MM.1S (cell line): ENCODE data around the gene FRMD6.

Experiments used
- DNase-seq: peaks from one replicate; pipeline ENCODE4 v3.0.0-alpha.2; 2015
- H2AFZ ChIP-seq: fragments of 300-600 bp; sonication (generic); 2 replicates; pipeline ENCODE4 v1.6.0; 2016; ENCODE audit warnings: antibody characterized with exemption, low read length
- H3F3A ChIP-seq: fragments of 300-600 bp; sonication (generic); 2 replicates; pipeline ENCODE4 v1.6.1; 2016; ENCODE audit warnings: mild to moderate bottlenecking, antibody characterized with exemption, low read length, moderate library complexity, mixed read lengths; ENCODE audit not compliant: insufficient read depth
- H3K27ac ChIP-seq: fragments of 300-600 bp; sonication (generic); 2 replicates; pipeline ENCODE4 v1.5.1; 2016; ENCODE audit warnings: mild to moderate bottlenecking, low read length
- H3K27me3 ChIP-seq: fragments of 300-600 bp; sonication (generic); replicated peaks from 2 replicates; pipeline ENCODE4 v1.6.0; 2016; ENCODE audit warnings: low read length; ENCODE audit not compliant: insufficient read depth
- H3K36me3 ChIP-seq: fragments of 300-600 bp; sonication (generic); replicated peaks from 2 replicates; pipeline ENCODE4 v1.6.1; 2016; ENCODE audit warnings: mild to moderate bottlenecking, low read length, mixed read lengths; ENCODE audit not compliant: insufficient read depth
- H3K4me1 ChIP-seq: fragments of 300-600 bp; sonication (generic); 2 replicates; pipeline ENCODE4 v1.6.1; 2016; ENCODE audit warnings: low read length, mixed read lengths
- H3K4me2 ChIP-seq: fragments of 300-600 bp; sonication (generic); 2 replicates; pipeline ENCODE4 v1.6.0; 2016; ENCODE audit warnings: low read depth, low read length
- H3K4me3 ChIP-seq: fragments of 300-600 bp; sonication (generic); 2 replicates; pipeline ENCODE4 v1.5.1; 2016; ENCODE audit warnings: low read length, mixed read lengths
- H3K79me2 ChIP-seq: fragments of 300-600 bp; sonication (generic); 2 replicates; pipeline ENCODE4 v1.6.1; 2016; ENCODE audit warnings: mixed run types, low read length, mixed read lengths
- H3K9ac ChIP-seq: fragments of 300-600 bp; sonication (generic); 2 replicates; pipeline ENCODE4 v1.6.1; 2016; ENCODE audit warnings: low read length, mixed read lengths
- H3K9me2 ChIP-seq: fragments of 300-600 bp; sonication (generic); replicated peaks from 2 replicates; pipeline ENCODE4 v1.6.1; 2016; ENCODE audit warnings: mild to moderate bottlenecking, low read length, mixed read lengths; ENCODE audit not compliant: insufficient read depth
- H3K9me3 ChIP-seq: fragments of 300-600 bp; sonication (generic); replicated peaks from 2 replicates; pipeline ENCODE4 v1.6.1; 2016; ENCODE audit warnings: mild to moderate bottlenecking, low read length, mixed read lengths; ENCODE audit not compliant: insufficient read depth
- H4K20me1 ChIP-seq: fragments of 300-600 bp; sonication (generic); 2 replicates; pipeline ENCODE4 v1.6.1; 2016; ENCODE audit warnings: mild to moderate bottlenecking, low read length, moderate library complexity, mixed read lengths; ENCODE audit not compliant: insufficient read depth
- EZH2 ChIP-seq: fragments of 300-600 bp; sonication (generic); optimal IDR thresholded peaks from 2 replicates; pipeline ENCODE3; 2017; ENCODE audit warnings: low read depth, mild to moderate bottlenecking, antibody characterized with exemption, low read length, mixed read lengths
- EZH2phosphoT487 ChIP-seq: fragments of 300-600 bp; sonication (generic); IDR thresholded peaks from 2 replicates; pipeline ENCODE4 v1.6.1; 2018; ENCODE audit warnings: antibody characterized with exemption, low read length
- TF ChIP-seq, protein P1 (sequence below): fragments of 300-600 bp; sonication (generic); IDR thresholded peaks from 2 replicates; pipeline ENCODE4 v1.5.1; 2016; ENCODE audit warnings: antibody characterized with exemption, low read length, mixed read lengths

Gene FRMD6

DNA sequence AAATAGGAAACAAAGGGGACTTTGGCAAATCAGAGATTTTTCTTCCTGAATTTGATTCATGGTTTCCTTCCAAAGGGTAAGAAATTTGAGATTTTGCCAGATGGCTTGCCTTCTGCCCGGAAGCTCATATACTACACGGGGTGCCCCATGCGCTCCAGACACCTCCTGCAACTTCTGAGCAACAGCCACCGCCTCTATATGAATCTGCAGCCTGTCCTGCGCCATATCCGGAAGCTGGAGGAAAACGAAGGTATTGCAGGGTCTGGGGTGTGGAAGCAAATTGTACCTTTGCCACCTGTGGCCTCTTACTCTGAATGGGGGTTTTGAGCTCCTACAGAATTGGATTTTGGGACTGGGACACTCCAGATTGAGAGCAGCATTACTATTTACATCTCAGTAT is 63.5 kb downstream of the FRMD6 start:
- Histone ChIP-seq H3K9me2 (no peaks in the 10 kb centered on the region), H3F3A (no peaks in the 10 kb centered on the region), H2AFZ (no peak overlapping the region), H3K4me2 (no peak overlapping the region), H3K79me2 (no peaks in the 10 kb centered on the region), H3K27me3 (no peaks in the 10 kb centered on the region), H3K9me3 (no peaks in the 10 kb centered on the region), H4K20me1 (no peaks in the 10 kb centered on the region), H3K36me3 (no peaks in the 10 kb centered on the region), H3K27ac (no peak overlapping the region), H3K4me1 (no peaks in the 10 kb centered on the region), H3K4me3 (no peak overlapping the region), H3K9ac (no peak overlapping the region)
- TF ChIP-seq, protein P1, sequence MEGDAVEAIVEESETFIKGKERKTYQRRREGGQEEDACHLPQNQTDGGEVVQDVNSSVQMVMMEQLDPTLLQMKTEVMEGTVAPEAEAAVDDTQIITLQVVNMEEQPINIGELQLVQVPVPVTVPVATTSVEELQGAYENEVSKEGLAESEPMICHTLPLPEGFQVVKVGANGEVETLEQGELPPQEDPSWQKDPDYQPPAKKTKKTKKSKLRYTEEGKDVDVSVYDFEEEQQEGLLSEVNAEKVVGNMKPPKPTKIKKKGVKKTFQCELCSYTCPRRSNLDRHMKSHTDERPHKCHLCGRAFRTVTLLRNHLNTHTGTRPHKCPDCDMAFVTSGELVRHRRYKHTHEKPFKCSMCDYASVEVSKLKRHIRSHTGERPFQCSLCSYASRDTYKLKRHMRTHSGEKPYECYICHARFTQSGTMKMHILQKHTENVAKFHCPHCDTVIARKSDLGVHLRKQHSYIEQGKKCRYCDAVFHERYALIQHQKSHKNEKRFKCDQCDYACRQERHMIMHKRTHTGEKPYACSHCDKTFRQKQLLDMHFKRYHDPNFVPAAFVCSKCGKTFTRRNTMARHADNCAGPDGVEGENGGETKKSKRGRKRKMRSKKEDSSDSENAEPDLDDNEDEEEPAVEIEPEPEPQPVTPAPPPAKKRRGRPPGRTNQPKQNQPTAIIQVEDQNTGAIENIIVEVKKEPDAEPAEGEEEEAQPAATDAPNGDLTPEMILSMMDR = no peak
- TF ChIP-seq EZH2phosphoT487 = no peak
- TF ChIP-seq EZH2 = no peak
- DNase-seq = no peak

DNA sequence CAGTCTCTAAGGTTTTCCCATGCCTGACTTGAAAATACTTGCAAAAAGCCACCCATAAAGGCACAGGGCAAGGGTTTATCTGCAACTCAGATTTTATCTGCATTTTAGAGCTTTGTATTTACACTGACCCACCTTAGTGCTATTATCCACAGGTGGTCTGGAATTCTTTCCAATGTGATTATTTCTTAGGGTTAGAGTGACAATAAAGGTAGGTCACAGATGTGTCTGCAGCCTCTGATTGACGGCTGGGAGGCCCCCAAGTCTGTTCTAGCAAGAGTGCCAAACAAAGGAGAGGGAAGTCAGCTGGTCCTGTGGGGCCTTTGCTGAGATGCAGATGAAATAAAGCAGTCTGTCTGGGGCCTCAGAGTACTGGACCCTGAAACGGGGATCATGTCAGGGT is 64.0 kb downstream of the FRMD6 start:
- Histone ChIP-seq H4K20me1 (no peaks in the 10 kb centered on the region), H3K27me3 (no peaks in the 10 kb centered on the region), H3K4me3 (no peak overlapping the region), H2AFZ (no peak overlapping the region), H3K36me3 (no peaks in the 10 kb centered on the region), H3K9me3 (no peaks in the 10 kb centered on the region), H3K9ac (no peak overlapping the region), H3F3A (no peaks in the 10 kb centered on the region), H3K4me2 (no peak overlapping the region), H3K9me2 (no peaks in the 10 kb centered on the region), H3K27ac (no peak overlapping the region), H3K79me2 (no peaks in the 10 kb centered on the region), H3K4me1 (no peaks in the 10 kb centered on the region)
- TF ChIP-seq EZH2phosphoT487 = no peak
- no peak for TF ChIP-seq EZH2
- TF ChIP-seq, protein P1 = no peak
- no peak for DNase-seq

DNA sequence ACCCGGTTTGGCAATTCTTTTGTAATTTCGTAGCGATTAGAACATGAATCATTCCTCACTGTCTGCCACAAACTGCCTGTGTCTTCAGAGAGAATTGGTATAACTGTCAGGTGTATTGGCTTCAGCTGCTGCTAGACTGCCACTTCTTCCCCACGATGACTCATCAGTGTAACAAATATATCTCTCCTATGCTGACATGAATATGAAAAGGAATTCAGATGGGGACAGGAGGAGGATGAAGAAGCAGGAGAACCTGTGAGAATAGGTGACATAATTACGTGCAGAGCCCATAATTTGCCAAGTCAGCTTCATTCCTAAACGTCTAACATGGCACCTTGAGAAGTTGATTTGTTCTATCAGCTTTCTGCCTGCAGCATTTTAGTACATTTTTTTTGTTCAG is 64.9 kb downstream of the FRMD6 start:
- Histone ChIP-seq H3K36me3 (no peaks in the 10 kb centered on the region), H3K4me3 (no peak overlapping the region), H3K9me2 (no peaks in the 10 kb centered on the region), H3K27ac (no peak overlapping the region), H4K20me1 (no peaks in the 10 kb centered on the region), H3F3A (no peaks in the 10 kb centered on the region), H2AFZ (no peak overlapping the region), H3K79me2 (no peaks in the 10 kb centered on the region), H3K9me3 (no peaks in the 10 kb centered on the region), H3K4me2 (no peak overlapping the region), H3K4me1 (no peaks in the 10 kb centered on the region), H3K27me3 (no peaks in the 10 kb centered on the region), H3K9ac (no peak overlapping the region)
- no peak for DNase-seq
- TF ChIP-seq EZH2phosphoT487 (no peak), EZH2 (no peak)
- TF ChIP-seq, protein P1 = no peak
